ENCODE data around the gene ICE1.

ICE1 gene

GRCh38 chr5:5436203-5436760, 13.8 kb downstream of the ICE1 start:
- DNase-seq (ENCODE audit: low spot score) = no peak
- TF ChIP-seq CTCF (IDR thresholded peaks at IDR 0.05; ENCODE audit: borderline replicate concordance, control extremely low read depth, extremely low read depth, insufficient read depth, missing control alignments) = no peak
- in situ Hi-C loops (cut with MboI; ENCODE audit: low sequenced_read_pairs, unreplicated experiment) = no loop called here

GRCh38 chr5:5437227-5438172, 15.0 kb downstream of the ICE1 start:
- in situ Hi-C loops (cut with MboI; ENCODE audit: low sequenced_read_pairs, unreplicated experiment) = no loop called here
- TF ChIP-seq CTCF (IDR thresholded peaks at IDR 0.05; ENCODE audit: borderline replicate concordance, control extremely low read depth, extremely low read depth, insufficient read depth, missing control alignments) = no peak
- no peak for DNase-seq (ENCODE audit: low spot score)

- TF ChIP-seq CTCF (IDR thresholded peaks at IDR 0.05; ENCODE audit: borderline replicate concordance, control extremely low read depth, extremely low read depth, insufficient read depth, missing control alignments) = no peak
- in situ Hi-C loops (cut with MboI; ENCODE audit: low sequenced_read_pairs, unreplicated experiment) = no loop called here
- no peak for DNase-seq (ENCODE audit: low spot score)
Observed at GRCh38 chr5:5451863-5452262, 29.4 kb downstream of the ICE1 start.

- DNase-seq (ENCODE audit: low spot score) = no peak
- TF ChIP-seq CTCF (IDR thresholded peaks at IDR 0.05; ENCODE audit: borderline replicate concordance, control extremely low read depth, extremely low read depth, insufficient read depth, missing control alignments) = no peak
- in situ Hi-C loops (cut with MboI; ENCODE audit: low sequenced_read_pairs, unreplicated experiment) = no loop called here
Observed at GRCh38 chr5:5453131-5453530, 30.7 kb downstream of the ICE1 start.

GRCh38 chr5:5454391-5454790, 31.9 kb downstream of the ICE1 start:
- DNase-seq (ENCODE audit: low spot score) = no peak
- in situ Hi-C loops (cut with MboI; ENCODE audit: low sequenced_read_pairs, unreplicated experiment) = no loop called here
- TF ChIP-seq CTCF (IDR thresholded peaks at IDR 0.05; ENCODE audit: borderline replicate concordance, control extremely low read depth, extremely low read depth, insufficient read depth, missing control alignments) = no peak

- no peak for TF ChIP-seq CTCF (IDR thresholded peaks at IDR 0.05; ENCODE audit: borderline replicate concordance, control extremely low read depth, extremely low read depth, insufficient read depth, missing control alignments)
- no peak for DNase-seq (ENCODE audit: low spot score)
- in situ Hi-C loops (cut with MboI; ENCODE audit: low sequenced_read_pairs, unreplicated experiment) = no loop called here
Observed at GRCh38 chr5:5456858-5457257, 34.4 kb downstream of the ICE1 start.
